Breast epithelium (tissue), 3 donors: Measurements from ENCODE around the gene YOD1.

Experiments used
- CTCF ChIP-seq, 3 donors: fragments of 450-650 bp; IDR thresholded peaks; one replicate each; pipeline ENCODE4 v1.5.1; 2016 to 2017; ENCODE audit warnings: antibody characterized with exemption in 3 of 3, mild to moderate bottlenecking in 3 of 3, moderate library complexity in 3 of 3
- POLR2A ChIP-seq: fragments of 450-650 bp; IDR thresholded peaks from one replicate; pipeline ENCODE4 v1.6.1; 2016; ENCODE audit warnings: antibody characterized with exemption, mild to moderate bottlenecking, moderate library complexity

DNA sequence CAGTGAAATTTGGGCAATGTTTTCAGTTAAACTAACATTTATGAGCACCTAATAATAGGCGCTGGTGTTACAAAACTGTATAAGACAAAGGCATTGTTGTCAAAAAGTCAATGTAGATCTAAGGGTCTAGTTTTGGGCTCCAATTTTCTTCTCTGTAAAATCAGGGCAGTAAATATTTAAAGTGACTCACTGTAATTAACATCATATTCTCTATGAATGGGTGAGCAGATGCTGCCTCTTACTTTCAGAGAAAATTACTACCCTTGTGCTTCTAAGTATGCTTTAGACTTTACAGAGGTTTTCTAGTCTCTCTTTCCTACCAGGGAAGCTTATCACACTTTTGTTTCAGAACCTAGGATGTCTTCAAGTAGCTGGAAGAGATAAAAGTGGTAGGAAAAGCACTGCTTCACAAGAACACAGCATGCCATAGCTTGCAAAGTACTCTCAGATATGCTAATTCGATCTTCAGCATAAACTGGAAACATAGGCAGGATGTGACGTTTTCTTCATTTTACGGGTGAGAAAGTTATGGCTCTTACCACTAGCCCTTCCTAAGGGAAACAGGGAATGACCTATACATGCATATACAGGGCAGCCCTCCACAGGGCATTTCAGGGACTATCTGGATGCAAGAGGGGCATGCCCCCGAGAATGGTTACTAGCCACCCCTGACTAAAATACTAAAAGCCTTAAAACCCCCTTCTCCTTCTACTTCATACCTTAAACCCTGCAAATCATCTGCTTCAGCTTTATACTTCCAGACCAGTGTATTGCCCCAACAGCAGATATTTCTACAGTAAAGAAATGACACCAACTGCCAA, 21.1 kb downstream of the YOD1 start:
- TF ChIP-seq CTCF (IDR thresholded peaks at IDR 0.05) (no peak), POLR2A (no peak)
